DMS79 (cell line): ENCODE measurements around the gene MYOZ3.

Experiments
- DNase-seq: peaks from one replicate; lab custom pipeline; 2025; lab: John Stamatoyannopoulos, UW

MYOZ3 gene

DNA sequence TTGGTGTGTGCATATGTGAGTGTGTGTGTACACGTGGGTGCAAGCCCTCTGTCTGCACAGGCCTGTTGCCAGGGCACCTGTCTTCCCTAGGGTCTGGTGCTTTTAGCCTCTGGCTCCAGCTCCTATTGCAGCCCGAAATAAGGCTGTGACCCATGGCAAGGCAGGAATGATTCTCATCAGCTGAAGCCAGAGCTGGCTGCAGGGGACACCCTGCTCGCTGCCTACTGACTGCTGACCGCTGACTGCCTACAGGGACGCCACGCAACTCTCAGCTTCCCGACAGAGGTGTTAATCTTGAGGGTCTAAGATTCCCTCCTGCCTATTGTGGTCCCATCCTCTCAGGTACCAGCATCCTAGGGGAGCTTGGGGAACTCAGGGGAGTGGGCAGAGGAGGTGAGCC is at the start of gene MYOZ3:
Gene MYOZ3 (plus strand): TSS at position 166 of the 400 bp plus-strand sequence. CDS start 1,691 bp downstream, outside the sequence.
- no peak for DNase-seq

- no peak for DNase-seq
Observed at GRCh38 chr5:150612405-150612804, 48.6 kb upstream of the MYOZ3 start.

DNA sequence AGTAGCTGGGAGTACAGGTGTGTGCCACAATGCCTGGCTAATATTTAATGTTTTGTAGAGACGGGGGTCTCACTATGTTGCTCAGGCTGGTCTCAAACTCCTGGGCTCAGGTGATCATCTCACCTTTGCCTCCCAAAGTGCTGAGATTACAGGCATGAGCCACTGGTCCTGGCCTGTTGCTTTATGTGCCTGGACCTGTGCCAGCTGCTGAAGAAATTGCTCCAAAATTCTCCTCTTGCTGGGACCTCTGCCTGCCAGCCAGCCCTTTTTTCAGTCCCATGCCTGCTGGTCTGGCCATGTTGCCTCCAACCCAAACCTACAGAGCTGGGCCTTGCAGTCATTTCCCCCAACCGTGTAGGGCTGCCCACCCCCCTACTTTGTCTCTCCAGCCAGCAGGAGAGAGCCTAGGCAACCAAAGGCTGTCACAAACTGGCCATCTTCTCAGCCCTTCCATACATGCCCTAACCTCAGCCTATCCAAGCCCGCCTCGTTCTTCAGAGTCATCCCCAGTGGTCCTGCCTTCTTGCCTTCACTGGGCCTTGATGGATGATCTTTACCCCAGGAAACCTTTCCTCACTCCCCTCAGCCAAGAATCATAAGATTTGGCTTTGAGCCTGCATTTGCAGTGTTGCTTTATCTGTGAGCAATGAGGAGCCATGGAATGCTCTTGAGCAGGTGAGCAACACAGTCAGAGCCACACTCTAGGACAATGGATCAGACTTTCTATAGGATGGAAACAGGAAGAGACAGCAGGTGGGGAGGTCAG is 48.0 kb upstream of the MYOZ3 start:
- no peak for DNase-seq

- no peak for DNase-seq
Observed at GRCh38 chr5:150613991-150614660, 46.9 kb upstream of the MYOZ3 start.

GRCh38 chr5:150614661-150615060 is 46.4 kb upstream of the MYOZ3 start:
- no peak for DNase-seq

- no peak for DNase-seq
Observed at GRCh38 chr5:150615141-150615699, 45.8 kb upstream of the MYOZ3 start.

GRCh38 chr5:150616024-150616470 is 45.0 kb upstream of the MYOZ3 start:
- no peak for DNase-seq

DNA sequence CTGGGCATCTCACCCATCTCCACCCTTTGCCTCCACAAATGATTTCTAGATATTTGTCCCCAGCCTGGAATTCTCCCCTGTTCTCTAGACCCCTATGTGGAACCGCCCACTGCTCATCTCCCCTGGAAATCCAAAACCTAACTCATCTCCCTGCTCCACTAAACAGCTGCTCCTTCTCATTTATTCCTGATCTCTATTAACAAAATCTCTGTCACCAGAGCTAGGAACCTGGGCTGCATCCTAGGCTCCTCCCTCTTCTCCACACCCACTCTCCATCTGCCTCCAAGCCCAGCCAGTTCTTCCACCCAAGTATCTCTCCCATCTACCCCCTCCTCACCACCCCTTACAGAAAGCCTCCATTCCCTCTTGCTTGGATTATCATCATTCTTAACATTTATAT is 44.5 kb upstream of the MYOZ3 start:
- DNase-seq, result no peak

GRCh38 chr5:150618163-150618562 is 42.9 kb upstream of the MYOZ3 start:
- DNase-seq, result no peak

DNA sequence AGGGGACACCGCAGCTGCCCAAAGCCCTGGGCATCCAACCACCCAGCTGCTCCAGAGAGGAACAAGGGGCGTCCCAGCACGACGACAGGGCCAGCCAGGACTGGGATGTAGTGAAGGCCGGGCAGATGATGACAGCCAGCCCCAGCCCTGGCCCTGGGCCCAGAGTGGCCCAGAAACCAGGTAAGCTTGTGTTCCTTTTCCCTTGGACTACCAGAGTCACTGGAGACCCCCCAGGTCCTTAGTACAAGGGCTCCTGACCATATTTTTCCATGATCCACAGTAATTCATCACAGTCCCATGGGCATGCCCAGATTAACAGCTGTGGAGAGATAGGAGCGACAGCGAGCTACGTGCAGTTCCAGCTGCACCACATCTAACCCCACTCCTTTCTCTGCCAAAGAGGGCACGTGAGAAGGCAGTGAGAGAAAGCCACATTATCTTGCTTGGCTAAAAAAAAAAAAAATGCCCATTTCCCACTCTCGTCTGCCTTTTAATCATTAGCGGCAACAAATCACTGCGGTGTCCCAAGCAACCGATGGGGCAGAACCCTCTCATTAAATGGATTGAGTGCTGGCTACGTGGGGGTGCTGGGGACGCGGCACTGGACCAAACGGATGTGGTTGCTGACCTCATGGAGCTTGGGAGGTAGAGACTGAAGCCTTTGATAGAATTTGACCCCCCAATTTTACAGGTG is 42.3 kb upstream of the MYOZ3 start:
- no peak for DNase-seq

GRCh38 chr5:150619359-150620230 is 41.5 kb upstream of the MYOZ3 start:
- DNase-seq, result no peak

DNA sequence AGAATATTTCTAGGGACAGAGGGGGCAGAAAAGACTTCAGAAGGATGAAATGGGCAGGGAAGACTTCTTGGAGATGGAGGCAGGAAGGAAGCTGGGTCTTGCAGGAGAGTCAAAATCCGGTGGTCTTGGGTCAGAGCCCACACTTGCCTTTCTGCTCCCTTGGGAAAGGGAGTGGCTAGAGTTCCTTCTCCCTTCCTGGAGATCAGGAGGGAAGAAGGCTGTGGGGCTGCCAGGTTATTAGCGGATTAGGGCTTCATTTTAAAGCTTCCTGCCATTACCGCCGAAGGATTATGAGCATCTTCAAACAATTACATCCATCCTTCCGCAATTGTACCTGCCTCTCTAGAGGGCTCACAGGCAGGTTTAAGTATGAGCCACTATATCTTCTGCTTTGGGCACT is 39.8 kb upstream of the MYOZ3 start:
- DNase-seq, result no peak

- DNase-seq, result no peak
Observed at GRCh38 chr5:150622157-150622556, 38.9 kb upstream of the MYOZ3 start.

DNA sequence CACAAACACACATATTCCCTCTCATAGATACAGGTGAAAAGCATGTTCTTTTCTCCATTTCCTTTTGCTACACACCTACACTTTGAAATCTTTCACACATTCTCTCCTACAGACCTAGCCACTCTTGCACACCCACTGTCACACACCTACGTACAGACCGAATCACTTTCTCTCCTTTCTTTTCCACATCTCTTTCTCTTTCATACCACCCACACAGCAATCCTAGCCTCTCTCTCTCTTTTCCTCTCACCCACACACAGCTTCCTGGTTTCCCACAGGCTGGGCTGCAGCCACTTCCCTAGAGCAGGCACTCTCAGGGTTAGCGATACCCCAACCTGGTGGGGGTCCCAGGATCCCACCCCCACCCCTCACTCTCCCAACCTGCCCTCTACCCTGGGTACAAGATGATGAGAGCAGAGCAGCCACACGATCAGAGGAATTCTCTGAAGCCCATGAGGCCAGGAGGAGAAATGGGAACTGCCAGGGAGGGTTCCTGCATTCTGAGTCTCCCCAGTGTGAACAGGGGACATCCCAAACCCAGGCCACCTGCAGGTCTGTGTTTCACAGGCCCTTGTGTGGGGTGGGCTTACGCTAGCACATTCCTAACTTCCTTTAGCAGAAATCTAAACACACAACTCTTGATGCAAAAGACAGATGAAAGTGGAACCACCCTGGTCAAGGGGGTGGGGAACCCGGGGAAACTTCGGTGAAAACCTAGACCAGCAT is 37.7 kb upstream of the MYOZ3 start:
- no peak for DNase-seq

DNA sequence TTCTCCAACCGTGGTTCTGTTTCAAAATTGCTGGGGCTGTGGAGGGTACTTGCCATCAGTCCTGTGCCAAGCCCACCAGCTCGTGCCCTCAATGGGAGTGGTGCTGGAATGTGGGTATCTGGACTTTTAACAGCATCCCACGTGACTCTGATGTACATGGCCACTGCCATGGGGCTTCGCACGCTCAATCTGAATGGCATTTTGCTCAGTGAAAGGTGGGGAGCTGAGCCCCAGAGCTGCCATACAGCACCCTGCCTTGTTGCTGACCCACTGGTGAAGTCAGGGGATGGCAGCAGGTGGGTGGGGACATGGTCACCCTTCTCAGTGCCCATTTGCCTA is 37.2 kb upstream of the MYOZ3 start:
- no peak for DNase-seq

- DNase-seq, result no peak
Observed at GRCh38 chr5:150624334-150625163, 36.5 kb upstream of the MYOZ3 start.

DNA sequence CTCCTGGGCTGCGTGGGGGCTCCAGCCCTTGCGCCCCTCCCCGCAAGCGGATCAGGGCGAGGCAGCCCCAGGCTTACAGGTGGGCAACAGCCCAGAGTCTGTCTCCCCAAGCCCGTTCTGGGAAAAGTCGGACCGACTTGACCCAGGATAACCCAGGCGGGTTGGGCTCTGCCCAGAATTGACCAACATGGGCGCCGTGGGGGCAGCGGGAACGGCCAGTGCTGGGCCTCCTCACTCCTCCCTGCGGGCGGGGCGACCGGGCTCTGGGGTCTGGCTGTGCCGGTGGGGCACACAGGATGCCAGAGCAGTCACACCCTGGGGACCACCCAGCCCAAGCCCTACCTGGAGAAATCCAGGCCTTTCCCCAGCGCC is 35.9 kb upstream of the MYOZ3 start:
- no peak for DNase-seq

DNA sequence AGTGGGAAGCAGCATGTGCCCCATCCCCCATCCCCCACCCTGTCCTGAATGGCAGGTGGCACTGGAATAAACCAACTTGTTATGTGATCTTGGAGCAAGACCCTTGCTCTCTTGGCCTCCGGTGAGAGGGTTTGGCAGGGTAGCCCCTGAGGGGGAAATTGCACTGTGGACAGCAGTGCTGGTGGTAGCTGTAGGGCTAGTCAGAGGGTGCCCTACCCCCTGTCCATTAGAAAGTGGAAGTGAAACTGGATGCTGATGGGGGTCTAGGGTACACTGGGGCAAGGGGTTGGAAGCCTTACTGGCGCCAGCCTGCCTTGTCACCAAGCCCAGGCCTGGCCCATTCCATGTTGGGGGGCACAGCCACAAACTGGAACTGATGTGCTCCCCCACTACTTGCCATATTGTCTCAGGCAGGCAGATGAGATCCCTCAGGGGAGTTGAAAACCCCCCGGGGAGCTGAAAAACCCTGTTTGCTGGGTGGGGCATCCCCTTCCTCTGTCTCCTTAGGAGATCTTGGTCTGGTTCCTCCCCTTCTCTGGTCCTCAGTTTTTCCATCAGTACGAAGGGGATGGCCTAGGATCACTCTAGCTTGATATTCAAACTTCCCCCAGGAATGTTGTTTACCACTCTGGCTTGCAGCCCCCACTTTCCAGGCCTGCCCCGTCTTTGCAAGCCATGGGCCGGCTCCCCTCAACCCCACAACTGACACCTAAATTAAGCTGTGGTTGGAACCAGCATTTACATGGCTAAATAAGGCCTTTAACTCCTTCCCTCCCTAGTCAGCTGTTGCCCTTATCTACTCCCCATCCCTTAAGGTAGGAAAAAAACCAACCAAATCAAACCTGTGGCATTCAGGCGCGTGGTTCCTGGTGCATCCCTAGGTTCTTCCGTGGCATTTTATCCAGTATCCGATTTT is 35.0 kb upstream of the MYOZ3 start:
- DNase-seq, result no peak

DNA sequence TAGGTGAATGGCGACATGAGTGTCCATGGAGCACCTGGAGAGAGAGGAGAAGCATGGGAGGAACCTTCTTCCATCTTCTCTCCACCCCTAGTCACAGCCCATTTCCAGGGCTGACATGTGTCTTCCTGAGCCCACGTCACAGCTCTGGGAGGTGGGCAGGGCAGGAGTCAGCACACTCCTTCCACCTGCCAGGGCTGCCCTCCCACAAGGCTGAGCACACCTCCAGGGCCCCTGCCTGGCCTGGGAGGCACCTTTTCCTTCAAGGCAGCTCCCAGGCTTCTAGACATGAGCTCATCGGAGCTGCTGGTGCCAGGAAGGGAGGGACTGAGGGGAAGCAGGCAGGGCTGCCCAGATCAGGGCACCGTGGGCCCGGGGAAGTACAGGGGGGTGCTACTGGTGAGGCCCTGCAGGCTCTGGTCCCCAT is 34.2 kb upstream of the MYOZ3 start:
- DNase-seq, result no peak
